GM12878 (cell line): ENCODE data around the gene UBE2C. TPM values are rescaled to one million over a fixed set of nuclear protein-coding genes. Genes with fewer than 3 reads are reported as not detected.
A peak's percentile ranks its signal among the peaks of the same experiment; 100 is the strongest.

Experiments
- IKZF1 ChIP-seq: fragments of 450-650 bp; conservative IDR thresholded peaks from 2 replicates; pipeline ENCODE4 v1.6.1; 2017; ENCODE audit warnings: antibody characterized with exemption, mild to moderate bottlenecking
- REST ChIP-seq: IDR thresholded peaks from 2 replicates; pipeline ENCODE4 v1.6.1; 2012; ENCODE audit warnings: mild to moderate bottlenecking, low read depth, low read length
- YY1 ChIP-seq: IDR thresholded peaks from 2 replicates; pipeline ENCODE4 v1.6.1; 2011; ENCODE audit warnings: low read depth, mild to moderate bottlenecking, low read length
- ZBED1 ChIP-seq: IDR thresholded peaks from 2 replicates; pipeline ENCODE4 v1.6.1; 2016; ENCODE audit warnings: borderline replicate concordance
- polyA plus RNA-seq, 11 experiments: library from polyadenylated mRNA; depleted of rRNA in 4 of 11; unstranded in 6 of 11; stranded (reverse) in 5 of 11; fragments of >200 nt; fragmentation: Nextera tagmentation in 4 of 11; fragmentation: Illumina TruSeq in 1 of 11; extraction: Ambion mirVana in 4 of 11; extraction: Trizol in 1 of 11; gene quantifications; 1 replicate in 1 of 11; 2 replicates in 10 of 11; pipeline versions ENCODE4 v1.2.1 to v1.2.3, GENCODE V29; 2011 to 2016; ENCODE audit warnings: inconsistent platforms in 2 of 11, missing spikeins in 2 of 11, low read depth in 1 of 11
- total RNA-seq, 4 experiments: library from RNA; depleted of rRNA in 3 of 4; stranded (reverse); fragments of >200 nt in 3 of 4; fragmentation: Illumina TruSeq in 1 of 4; extraction: Trizol in 1 of 4; gene quantifications; 2 replicates each; pipeline versions ENCODE4 v1.2.1 to v1.2.3, GENCODE V29; 2013 to 2021
- TF ChIP-seq, protein P1 (sequence below): fragments of 450-650 bp; formaldehyde crosslinking; IDR thresholded peaks from 2 replicates; pipeline ENCODE4 v1.4.0; 2022; ENCODE audit warnings: mild to moderate bottlenecking, moderate library complexity

The UBE2C gene
- total and polyA plus RNA-seq, 10 of the 15 experiments (the other 5 are each of a cell fraction or from before 2014, with no cell fraction given) = 86.2 to 412 (median 176) TPM

DNA sequence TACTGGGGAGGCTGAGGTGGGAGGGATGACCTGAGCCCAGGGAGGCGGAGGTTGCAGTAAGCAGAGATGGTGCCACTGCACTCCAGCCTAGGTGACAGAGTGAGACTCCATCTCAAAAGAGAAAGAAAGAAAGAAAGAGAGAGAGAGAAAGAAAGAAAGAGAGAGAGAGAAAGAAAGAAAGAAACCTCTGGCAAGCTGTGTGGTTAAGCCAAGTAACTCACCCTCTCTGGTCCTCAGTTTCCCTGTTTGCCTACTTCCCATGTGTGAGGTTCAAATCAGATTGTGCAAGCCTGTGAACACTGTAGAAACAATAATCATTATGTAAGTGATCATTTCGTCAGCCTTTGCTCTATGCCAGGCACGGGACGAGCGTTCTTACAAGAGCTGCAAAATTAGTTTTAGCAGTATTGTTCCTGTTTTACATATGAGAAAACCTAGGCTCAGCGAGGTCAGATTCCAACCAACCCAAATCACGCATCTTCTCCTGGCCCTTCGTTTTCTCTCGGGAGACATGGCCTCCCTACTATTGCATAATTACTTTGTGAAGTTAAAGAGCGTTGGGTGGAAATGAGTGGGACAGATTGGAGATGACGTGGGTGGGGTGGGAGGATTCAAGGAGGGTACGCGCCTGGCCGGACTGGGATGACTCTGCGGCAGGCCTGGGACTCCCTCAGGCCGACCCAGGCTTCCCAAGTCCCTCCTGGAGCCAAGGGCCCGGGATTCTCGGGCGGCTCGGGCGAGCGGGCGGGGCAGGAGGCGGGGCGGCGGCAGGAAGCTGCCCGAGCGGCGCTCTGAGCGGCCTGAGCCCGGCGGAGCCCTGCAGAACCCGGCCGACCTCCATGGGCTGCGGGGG lies 20.8 kb downstream of the UBE2C start, which contains the start of gene SNX21 (continued):
- peak; percentile 59; the same call in 1 of the 2 replicates for TF ChIP-seq IKZF1
- no peak for TF ChIP-seq REST
- TF ChIP-seq, protein P1, sequence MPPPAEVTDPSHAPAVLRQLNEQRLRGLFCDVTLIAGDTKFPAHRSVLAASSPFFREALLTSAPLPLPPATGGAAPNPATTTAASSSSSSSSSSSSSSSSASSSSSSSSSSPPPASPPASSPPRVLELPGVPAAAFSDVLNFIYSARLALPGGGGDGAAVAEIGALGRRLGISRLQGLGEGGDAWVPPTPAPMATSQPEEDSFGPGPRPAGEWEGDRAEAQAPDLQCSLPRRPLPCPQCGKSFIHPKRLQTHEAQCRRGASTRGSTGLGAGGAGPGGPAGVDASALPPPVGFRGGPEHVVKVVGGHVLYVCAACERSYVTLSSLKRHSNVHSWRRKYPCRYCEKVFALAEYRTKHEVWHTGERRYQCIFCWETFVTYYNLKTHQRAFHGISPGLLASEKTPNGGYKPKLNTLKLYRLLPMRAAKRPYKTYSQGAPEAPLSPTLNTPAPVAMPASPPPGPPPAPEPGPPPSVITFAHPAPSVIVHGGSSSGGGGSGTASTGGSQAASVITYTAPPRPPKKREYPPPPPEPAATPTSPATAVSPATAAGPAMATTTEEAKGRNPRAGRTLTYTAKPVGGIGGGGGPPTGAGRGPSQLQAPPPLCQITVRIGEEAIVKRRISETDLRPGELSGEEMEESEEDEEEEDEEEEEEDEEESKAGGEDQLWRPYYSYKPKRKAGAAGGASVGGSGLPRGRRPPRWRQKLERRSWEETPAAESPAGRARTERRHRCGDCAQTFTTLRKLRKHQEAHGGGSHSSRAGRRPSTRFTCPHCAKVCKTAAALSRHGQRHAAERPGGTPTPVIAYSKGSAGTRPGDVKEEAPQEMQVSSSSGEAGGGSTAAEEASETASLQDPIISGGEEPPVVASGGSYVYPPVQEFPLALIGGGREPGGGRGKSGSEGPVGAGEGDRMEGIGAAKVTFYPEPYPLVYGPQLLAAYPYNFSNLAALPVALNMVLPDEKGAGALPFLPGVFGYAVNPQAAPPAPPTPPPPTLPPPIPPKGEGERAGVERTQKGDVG (CRISPR knock-in tag) = no peak
- TF ChIP-seq ZBED1 = no peak
- 0 out of 2 replicates have a peak, but pooled peaks have one; percentile 4 for TF ChIP-seq YY1
